Head of caudate nucleus (tissue), 42 donors: Measurements from ENCODE around the gene FBXO44.
A peak's percentile ranks its signal among the peaks of the same experiment; 100 is the strongest.

ENCODE experiments used
- DNase-seq, 42 donors: peaks; one replicate each; pipeline versions ENCODE4 v3.0.0 to v3.0.0-alpha.2; 2020 to 2021; ENCODE audit warnings: mixed read lengths in 7 of 42
- intact Hi-C: fragments of 100-400 bp; cut with DNase I; formaldehyde crosslinking; loops from one replicate; pipeline ENCODE4 v1.15.0; 2022

Gene FBXO44

GRCh38 chr1:11634365-11635192 is 20.1 kb upstream of the FBXO44 start:
- no peak for DNase-seq
- intact Hi-C loops = no loop called here

GRCh38 chr1:11638121-11638520 is 16.6 kb upstream of the FBXO44 start:
- DNase-seq = no peak
- intact Hi-C loops = no loop called here

- intact Hi-C loops = no loop called here
- DNase-seq = no peak
Measured at GRCh38 chr1:11639372-11639771, 15.3 kb upstream of the FBXO44 start.

- intact Hi-C loops = loop anchor here (5.0 to 10.0 kb wide), 3 partner anchors 165 to 603 kb away; partner anchors contain the start of gene DISP3
- DNase-seq = no peak
Measured at GRCh38 chr1:11640101-11640500, 14.6 kb upstream of the FBXO44 start.

GRCh38 chr1:11640944-11641343 is 13.7 kb upstream of the FBXO44 start:
- intact Hi-C loops = loop anchor here (5.0 to 10.0 kb wide), 3 partner anchors 166 to 604 kb away; partner anchors contain the start of gene DISP3
- no peak for DNase-seq

GRCh38 chr1:11641776-11642305 is 12.8 kb upstream of the FBXO44 start:
- DNase-seq = no peak
- intact Hi-C loops = loop anchor here (5.0 to 10.0 kb wide), 3 partner anchors 167 to 605 kb away; partner anchors contain the start of gene DISP3

GRCh38 chr1:11642418-11643017 is 12.2 kb upstream of the FBXO44 start:
- intact Hi-C loops = loop anchor here (5.0 to 10.0 kb wide), 3 partner anchors 168 to 605 kb away; partner anchors contain the start of gene DISP3
- DNase-seq = peak; percentile 38 to 93 (median 80)

GRCh38 chr1:11643782-11644181 is 10.9 kb upstream of the FBXO44 start:
- DNase-seq = no peak
- intact Hi-C loops = loop anchor here (5.0 to 10.0 kb wide), 3 partner anchors 169 to 606 kb away; partner anchors contain the start of gene DISP3

GRCh38 chr1:11645270-11645669 is 9.4 kb upstream of the FBXO44 start:
- intact Hi-C loops = loop anchor here (10.0 kb wide), 1 partner anchor 170 kb away; the partner anchor contains the start of gene DISP3
- no peak for DNase-seq

GRCh38 chr1:11645670-11646265 is 8.9 kb upstream of the FBXO44 start:
- peak; percentile 78 to 97 (median 92) for DNase-seq
- intact Hi-C loops = loop anchor here (10.0 kb wide), 1 partner anchor 171 kb away; the partner anchor contains the start of gene DISP3

GRCh38 chr1:11646317-11646716 is 8.4 kb upstream of the FBXO44 start:
- intact Hi-C loops = loop anchor here (10.0 kb wide), 1 partner anchor 172 kb away; the partner anchor contains the start of gene DISP3
- DNase-seq = no peak

- intact Hi-C loops = loop anchor here (10.0 kb wide), 1 partner anchor 173 kb away; the partner anchor contains the start of gene DISP3
- DNase-seq = no peak
Measured at GRCh38 chr1:11647333-11647732, 7.3 kb upstream of the FBXO44 start.

GRCh38 chr1:11648039-11648438 is 6.6 kb upstream of the FBXO44 start:
- intact Hi-C loops = loop anchor here (10.0 kb wide), 1 partner anchor 173 kb away; the partner anchor contains the start of gene DISP3
- peak; percentile 87 to 98 (median 94) for DNase-seq

GRCh38 chr1:11648732-11649158 is 5.9 kb upstream of the FBXO44 start:
- intact Hi-C loops = loop anchor here (10.0 kb wide), 1 partner anchor 174 kb away; the partner anchor contains the start of gene DISP3
- peak in 4 of 42 donors; percentile 42 to 61 (median 48) for DNase-seq

- DNase-seq = no peak
- intact Hi-C loops = loop anchor here (10.0 kb wide), 1 partner anchor 174 kb away; the partner anchor contains the start of gene DISP3
Measured at GRCh38 chr1:11649237-11649623, 5.4 kb upstream of the FBXO44 start.

- DNase-seq = peak in 26 of 42 donors; percentile 32 to 80 (median 54)
Measured at GRCh38 chr1:11649624-11650330, 4.9 kb upstream of the FBXO44 start.

GRCh38 chr1:11650331-11650991 is 4.2 kb upstream of the FBXO44 start:
- peak; percentile 58 to 90 (median 78) for DNase-seq

More at GRCh38 chr1:11649624-11650330, 4.9 kb upstream of the FBXO44 start:
- intact Hi-C loops = loop anchor here (5.0 to 10.0 kb wide), 3 partner anchors 68 to 175 kb away; partner anchors contain the start of genes CLCN6, DISP3 and MTHFR

More at GRCh38 chr1:11650331-11650991, 4.2 kb upstream of the FBXO44 start:
- intact Hi-C loops = loop anchor here (5.0 to 10.0 kb wide), 2 partner anchors 67 to 154 kb away; partner anchors contain the start of genes CLCN6 and MTHFR
